PC-9 (cell line): ENCODE data around the gene ATP7B.

Experiments
- CTCF ChIP-seq: fragments of 200-600 bp; sonication (generic); conservative IDR thresholded peaks from 2 replicates; pipeline ENCODE4 v1.6.1; 2017; ENCODE audit warnings: mixed run types, antibody characterized with exemption, mild to moderate bottlenecking, moderate library complexity
- EZH2 ChIP-seq: fragments of 200-600 bp; sonication (generic); IDR thresholded peaks from 2 replicates; pipeline ENCODE4 v1.8.0; 2017; ENCODE audit warnings: antibody characterized with exemption, low read depth

GRCh38 chr13:51997641-51998330, 13.5 kb downstream of the ATP7B start:
- TF ChIP-seq EZH2: no peak
- TF ChIP-seq CTCF: no peak
